BLaER1 (cell line): ENCODE data around the gene MGP.

Source experiments
- H3K27ac ChIP-seq: shearing (Covaris generic); formaldehyde crosslinking; 2 replicates; pipeline ENCODE4 v1.8.1; 2022
- H3K27me3 ChIP-seq: shearing (Covaris generic); formaldehyde crosslinking; 2 replicates; pipeline ENCODE4 v1.8.1; 2022
- H3K36me3 ChIP-seq: shearing (Covaris generic); formaldehyde crosslinking; 2 replicates; pipeline ENCODE4 v1.8.1; 2022
- H3K4me1 ChIP-seq: shearing (Covaris generic); formaldehyde crosslinking; 2 replicates; pipeline ENCODE4 v1.8.1; 2022
- H3K4me2 ChIP-seq: shearing (Covaris generic); formaldehyde crosslinking; 2 replicates; pipeline ENCODE4 v1.8.1; 2022
- H3K4me3 ChIP-seq: shearing (Covaris generic); formaldehyde crosslinking; 2 replicates; pipeline ENCODE4 v1.8.1; 2022
- H3K9ac ChIP-seq: shearing (Covaris generic); formaldehyde crosslinking; 2 replicates; pipeline ENCODE4 v1.8.1; 2022
- H3K9me3 ChIP-seq: shearing (Covaris generic); formaldehyde crosslinking; 2 replicates; pipeline ENCODE4 v1.8.1; 2022
- H4K20me1 ChIP-seq: shearing (Covaris generic); formaldehyde crosslinking; 2 replicates; pipeline ENCODE4 v1.8.1; 2022
- Cebpa-rat ChIP-seq: shearing (Covaris generic); IDR thresholded peaks from 2 replicates; pipeline ENCODE4 v1.8.1; 2022

MGP gene

DNA sequence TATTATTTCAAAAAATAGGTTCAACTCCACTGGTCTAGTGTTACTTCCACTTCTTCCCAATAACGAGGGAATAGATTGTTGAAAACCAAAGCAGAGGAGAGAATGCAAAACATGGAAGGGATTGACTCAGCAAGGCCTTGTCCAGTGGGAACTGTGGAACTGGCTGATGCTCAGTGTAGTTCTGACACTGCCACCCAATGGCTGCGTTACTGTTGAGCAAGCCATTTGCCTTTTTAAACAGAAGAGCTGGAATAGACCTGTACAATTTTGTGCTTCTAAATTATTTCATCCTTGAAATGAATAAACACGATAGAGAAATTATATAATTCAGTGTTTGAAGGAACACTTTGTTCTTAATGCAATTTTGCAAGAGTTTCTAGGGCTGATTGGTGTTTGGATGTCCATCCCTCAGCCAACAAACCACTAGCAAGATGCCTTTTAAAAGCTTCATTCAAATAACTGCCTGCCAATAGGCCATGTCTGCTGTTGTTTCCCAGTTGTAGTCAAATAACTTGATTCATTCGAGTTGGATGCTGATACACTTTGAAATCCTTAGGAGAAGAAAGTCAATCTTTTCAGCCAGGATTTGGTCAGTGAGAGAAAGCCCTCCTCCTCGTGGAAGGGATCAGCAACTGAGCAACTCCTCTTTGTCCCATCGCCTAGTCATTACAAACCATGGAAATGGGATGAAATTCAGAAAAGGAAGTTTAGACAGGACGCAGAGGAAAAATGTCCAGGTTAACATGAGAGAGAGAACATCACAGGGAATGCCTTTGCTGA is 7.3 kb upstream of the MGP start:
- H3K9me3 ChIP-seq: no peaks in the 10 kb centered on the region
- no peaks in the 10 kb centered on the region for H3K36me3 ChIP-seq
- no peak overlapping the region for H3K27ac ChIP-seq
- TF ChIP-seq Cebpa-rat: no peak
- no peak overlapping the region for H3K4me3 ChIP-seq
- H3K4me1 ChIP-seq: no peaks in the 10 kb centered on the region
- no peaks in the 10 kb centered on the region for H3K27me3 ChIP-seq
- H3K4me2 ChIP-seq: no peak overlapping the region
- no peak overlapping the region for H3K9ac ChIP-seq
- H4K20me1 ChIP-seq: no peaks in the 10 kb centered on the region

DNA sequence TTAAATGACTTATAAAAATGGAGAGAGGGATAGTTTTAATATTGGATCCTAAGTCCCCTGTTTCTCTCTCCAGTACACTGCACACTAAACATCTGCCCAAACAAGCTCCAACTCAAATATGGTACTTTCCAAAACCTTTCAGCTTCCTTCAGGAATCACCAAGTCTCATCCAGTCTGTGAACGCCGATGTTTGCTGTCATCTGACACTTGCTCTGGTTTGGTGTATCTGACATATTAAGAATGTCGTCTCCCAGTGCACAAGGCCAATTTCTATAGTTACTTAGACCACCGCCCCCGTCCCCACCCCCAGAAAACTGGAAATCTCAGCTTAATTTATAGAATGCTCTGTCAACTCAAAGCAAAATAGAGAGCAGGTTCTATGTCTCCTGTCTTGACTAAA is 5.0 kb upstream of the MGP start:
- no peak for TF ChIP-seq Cebpa-rat
- H3K9ac ChIP-seq: no peak overlapping the region
- H3K9me3 ChIP-seq: no peaks in the 10 kb centered on the region
- H3K27me3 ChIP-seq: no peaks in the 10 kb centered on the region
- no peak overlapping the region for H3K4me2 ChIP-seq
- no peaks in the 10 kb centered on the region for H3K4me1 ChIP-seq
- no peaks in the 10 kb centered on the region for H4K20me1 ChIP-seq
- no peak overlapping the region for H3K27ac ChIP-seq
- H3K4me3 ChIP-seq: no peak overlapping the region
- no peaks in the 10 kb centered on the region for H3K36me3 ChIP-seq

DNA sequence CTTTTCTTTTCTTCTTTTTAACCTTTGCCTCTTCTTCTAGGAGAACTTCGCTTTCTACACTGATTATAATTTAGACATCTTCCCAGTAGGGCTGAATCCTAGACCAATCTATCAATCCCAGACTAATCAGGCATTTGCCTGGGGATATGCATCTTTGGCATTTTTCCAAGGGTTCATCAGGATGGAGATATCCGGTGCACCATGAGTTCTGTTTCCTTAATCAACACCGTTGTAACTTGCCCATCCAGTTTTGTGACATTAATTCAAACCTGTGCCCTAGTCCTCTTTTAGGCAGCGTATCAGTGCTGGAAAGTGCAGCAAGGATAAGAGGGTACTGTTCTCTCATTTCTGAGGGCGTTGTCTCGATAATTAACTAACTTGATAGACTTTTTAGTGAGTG is 617 bp upstream of the MGP start:
- no peaks in the 10 kb centered on the region for H3K27me3 ChIP-seq
- no peak overlapping the region for H3K4me3 ChIP-seq
- no peaks in the 10 kb centered on the region for H3K36me3 ChIP-seq
- no peak overlapping the region for H3K4me2 ChIP-seq
- H3K9me3 ChIP-seq: no peaks in the 10 kb centered on the region
- H4K20me1 ChIP-seq: no peaks in the 10 kb centered on the region
- H3K9ac ChIP-seq: no peak overlapping the region
- no peak overlapping the region for H3K27ac ChIP-seq
- no peak for TF ChIP-seq Cebpa-rat
- H3K4me1 ChIP-seq: peaks cover 26% of the 10 kb centered on the region

DNA sequence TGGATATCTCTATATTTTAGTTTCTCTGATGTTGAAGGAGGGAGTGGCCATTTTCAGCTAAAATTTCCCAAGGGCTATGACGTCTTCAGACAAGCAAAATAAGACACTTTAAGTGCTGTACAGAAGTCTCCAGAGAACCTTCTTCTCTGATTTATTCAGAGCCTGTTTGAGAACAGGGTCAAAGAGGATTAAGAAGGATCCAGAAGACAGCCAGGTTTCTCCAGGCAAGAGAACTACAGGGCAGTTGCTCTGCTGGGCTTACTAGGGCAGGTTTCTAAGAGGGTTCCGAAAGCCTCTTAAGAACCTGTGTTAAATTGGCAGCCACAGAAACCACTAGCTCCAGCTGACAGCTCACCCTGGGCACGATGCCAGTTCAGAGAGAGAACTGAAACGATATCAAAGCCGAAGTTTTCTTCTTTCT is 1.2 kb downstream of the MGP start:
- peaks cover 35% of the 10 kb centered on the region for H3K4me1 ChIP-seq
- no peak overlapping the region for H3K27ac ChIP-seq
- no peak overlapping the region for H3K9ac ChIP-seq
- H3K36me3 ChIP-seq: no peaks in the 10 kb centered on the region
- H3K4me2 ChIP-seq: peak overlapping the region; percentile 67
- H4K20me1 ChIP-seq: no peaks in the 10 kb centered on the region
- no peak for TF ChIP-seq Cebpa-rat
- H3K9me3 ChIP-seq: no peaks in the 10 kb centered on the region; the same call in 1 of the 2 replicates
- no peak overlapping the region for H3K4me3 ChIP-seq
- no peaks in the 10 kb centered on the region for H3K27me3 ChIP-seq

DNA sequence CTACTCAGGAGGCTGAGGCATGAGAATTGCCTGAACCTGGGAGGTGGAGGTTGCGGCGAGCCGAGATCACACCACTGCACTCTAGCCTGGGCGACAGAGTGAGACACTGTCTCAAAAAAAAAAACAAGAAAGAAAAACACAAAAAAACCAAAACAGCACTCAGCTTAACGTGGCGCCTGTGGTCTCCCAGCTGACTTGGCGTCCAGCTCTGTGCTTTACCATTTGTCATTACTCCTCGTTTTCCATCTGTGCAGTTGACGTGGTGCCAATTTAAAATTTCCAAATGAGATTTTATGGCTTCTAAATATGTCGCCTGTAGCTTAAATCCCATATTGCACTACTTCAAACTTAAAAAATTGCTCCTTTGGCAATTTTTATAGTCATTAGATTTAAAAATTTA is 2.0 kb downstream of the MGP start:
- Histone ChIP-seq H3K27me3 (no peaks in the 10 kb centered on the region), H3K36me3 (no peaks in the 10 kb centered on the region), H3K4me3 (no peak overlapping the region), H3K4me1 (peaks cover 35% of the 10 kb centered on the region), H3K9me3 (no peaks in the 10 kb centered on the region; the same call in 1 of the 2 replicates), H3K9ac (no peak overlapping the region), H4K20me1 (no peaks in the 10 kb centered on the region), H3K4me2 (peak overlapping the region; percentile 67), H3K27ac (no peak overlapping the region)
- no peak for TF ChIP-seq Cebpa-rat

DNA sequence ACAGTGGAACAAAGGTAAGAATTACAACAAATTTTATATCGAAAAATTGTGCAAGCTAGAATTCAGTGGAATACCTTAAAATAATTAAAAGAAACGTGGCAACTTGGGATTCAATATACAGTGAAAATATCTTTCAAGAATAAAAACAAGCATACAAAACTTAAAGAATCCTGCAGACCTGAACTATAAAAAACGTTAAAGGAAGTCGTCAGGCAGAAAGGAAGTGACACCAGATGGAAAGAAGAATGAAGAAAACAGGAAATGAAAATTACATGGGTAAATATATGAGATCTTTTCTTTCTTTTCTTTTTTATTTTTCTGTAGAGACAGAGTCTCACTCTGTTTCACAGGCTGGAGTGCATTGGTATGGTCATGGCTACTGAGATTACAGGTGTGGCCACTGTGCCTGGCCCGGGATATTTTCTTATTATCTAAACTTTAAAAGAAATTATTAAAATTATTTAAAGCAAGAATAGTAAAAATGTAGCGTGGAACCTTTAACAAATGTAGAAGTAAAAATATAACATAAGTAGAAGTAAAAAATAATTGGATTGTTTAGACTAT is 4.7 kb downstream of the MGP start:
- 0 out of 2 replicates have a peak overlapping the region, but pooled peaks have one; percentile 36 for H3K27ac ChIP-seq
- H3K9ac ChIP-seq: no peak overlapping the region
- peaks cover 35% of the 10 kb centered on the region for H3K4me1 ChIP-seq

DNA sequence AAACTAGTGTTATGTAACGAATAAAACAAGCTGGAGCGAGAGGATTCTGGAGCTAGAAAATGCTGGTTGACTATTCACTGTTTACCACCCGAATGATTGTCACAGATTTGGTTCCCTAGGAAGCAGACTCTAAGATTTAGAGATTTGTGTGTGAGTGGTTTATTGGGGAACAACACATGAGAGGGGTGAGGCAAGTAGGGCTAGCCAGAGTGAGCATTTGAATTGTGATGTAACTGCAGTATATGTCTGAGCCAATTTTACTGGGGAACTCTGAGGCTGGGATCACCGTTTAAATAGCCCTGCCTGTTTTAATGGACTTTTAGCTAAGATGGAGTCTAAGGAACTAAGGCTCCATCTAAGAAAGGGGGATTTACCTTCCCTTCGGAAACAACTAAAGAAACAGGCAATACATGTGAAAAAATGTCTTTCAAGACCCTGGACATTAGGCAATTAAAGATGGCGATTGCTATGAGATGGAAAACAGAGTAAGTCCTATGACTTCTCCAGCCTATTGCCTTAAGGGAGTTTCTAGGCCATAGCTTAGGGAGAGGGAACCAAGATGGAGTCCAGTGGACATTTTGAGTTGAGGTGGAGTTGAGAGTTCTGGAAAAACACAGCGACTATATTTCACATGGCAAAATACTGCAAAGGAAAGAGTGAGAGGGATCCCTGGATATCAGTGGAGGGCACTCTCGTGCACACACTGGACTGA is 6.3 kb downstream of the MGP start:
- Histone ChIP-seq H3K9ac (no peak overlapping the region), H3K36me3 (no peaks in the 10 kb centered on the region), H3K4me1 (peaks cover 24% of the 10 kb centered on the region), H4K20me1 (no peaks in the 10 kb centered on the region), H3K27me3 (no peaks in the 10 kb centered on the region), H3K4me2 (no peak overlapping the region), H3K4me3 (no peak overlapping the region), H3K9me3 (no peaks in the 10 kb centered on the region; the same call in 1 of the 2 replicates), H3K27ac (no peak overlapping the region)
- TF ChIP-seq Cebpa-rat: no peak

More for the DNA sequence above, 4.7 kb downstream of the MGP start:
- no peaks in the 10 kb centered on the region for H4K20me1 ChIP-seq
- no peaks in the 10 kb centered on the region for H3K27me3 ChIP-seq
- H3K36me3 ChIP-seq: no peaks in the 10 kb centered on the region
- no peak overlapping the region for H3K4me3 ChIP-seq
- no peak for TF ChIP-seq Cebpa-rat
- H3K9me3 ChIP-seq: no peaks in the 10 kb centered on the region; the same call in 1 of the 2 replicates
- peak overlapping the region; percentile 54 for H3K4me2 ChIP-seq

DNA sequence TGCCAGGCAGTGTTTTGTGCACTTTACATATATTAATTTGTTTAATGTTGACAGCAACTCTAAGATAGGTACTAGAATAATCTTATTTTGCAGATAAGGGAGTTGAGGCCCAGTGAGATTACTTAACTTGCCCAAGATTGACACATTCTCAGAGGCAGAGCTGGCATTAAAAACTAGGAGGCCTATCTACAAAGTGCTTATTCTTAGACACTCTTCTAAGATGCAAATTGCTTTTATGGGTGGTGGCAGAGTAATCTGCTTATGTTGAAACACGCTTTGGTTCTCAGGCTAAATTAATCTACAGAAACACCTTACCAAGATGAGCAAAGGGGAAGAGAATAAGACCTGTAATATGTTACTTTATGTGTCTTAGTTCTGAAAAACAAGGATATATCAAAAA is 7.2 kb downstream of the MGP start:
- H3K27me3 ChIP-seq: no peaks in the 10 kb centered on the region
- H3K36me3 ChIP-seq: no peaks in the 10 kb centered on the region
- H3K4me2 ChIP-seq: no peak overlapping the region
- H3K27ac ChIP-seq: no peak overlapping the region
- no peak overlapping the region for H3K9ac ChIP-seq
- no peaks in the 10 kb centered on the region for H4K20me1 ChIP-seq
- TF ChIP-seq Cebpa-rat: no peak
- H3K9me3 ChIP-seq: no peaks in the 10 kb centered on the region; the same call in 1 of the 2 replicates
- H3K4me1 ChIP-seq: peaks cover 15% of the 10 kb centered on the region
- H3K4me3 ChIP-seq: no peak overlapping the region

DNA sequence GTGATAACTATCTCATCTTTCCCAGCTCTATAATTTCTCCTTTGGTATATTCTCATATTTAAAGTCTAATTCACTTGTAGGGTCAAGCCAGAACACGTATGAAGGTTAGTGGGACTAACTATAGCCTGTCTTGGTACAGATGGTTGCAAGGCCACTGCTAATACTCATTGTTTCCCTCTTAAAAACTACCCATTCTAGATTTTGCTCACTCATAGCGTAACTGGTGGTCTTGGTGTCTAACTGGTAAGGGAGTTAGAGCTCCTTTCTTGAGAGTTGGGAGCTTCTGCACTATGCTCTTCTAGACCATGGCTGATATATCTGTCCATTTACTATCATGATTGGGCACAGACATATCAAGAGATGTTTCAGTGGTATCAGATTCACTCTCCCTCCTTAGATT is 8.8 kb downstream of the MGP start:
- no peaks in the 10 kb centered on the region for H3K27me3 ChIP-seq
- H4K20me1 ChIP-seq: no peaks in the 10 kb centered on the region
- no peak overlapping the region for H3K4me2 ChIP-seq
- H3K4me1 ChIP-seq: peaks cover 10% of the 10 kb centered on the region
- TF ChIP-seq Cebpa-rat: no peak
- H3K9ac ChIP-seq: no peak overlapping the region
- no peaks in the 10 kb centered on the region; the same call in 1 of the 2 replicates for H3K9me3 ChIP-seq
- H3K27ac ChIP-seq: no peak overlapping the region
- H3K36me3 ChIP-seq: no peaks in the 10 kb centered on the region
- no peak overlapping the region for H3K4me3 ChIP-seq

DNA sequence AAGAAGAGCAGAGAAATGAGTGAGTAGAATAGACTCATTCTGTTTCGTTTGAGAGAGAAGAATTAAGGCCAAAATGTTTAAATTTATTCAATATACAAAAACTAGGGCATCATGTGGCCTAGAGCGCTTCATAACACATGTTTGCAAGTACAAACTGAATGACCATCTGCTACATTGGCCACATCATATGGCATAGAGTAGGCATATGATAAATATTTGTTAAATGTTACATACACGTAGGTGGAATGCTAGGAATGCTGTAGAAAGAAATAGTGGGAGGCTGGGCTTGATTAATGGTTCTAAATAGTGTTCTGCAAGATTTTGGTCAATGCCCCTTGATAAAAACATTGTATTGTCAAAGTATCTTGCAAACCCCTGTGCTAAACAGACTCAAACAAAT is 10.8 kb downstream of the MGP start:
- Histone ChIP-seq H4K20me1 (no peaks in the 10 kb centered on the region), H3K27me3 (no peaks in the 10 kb centered on the region), H3K27ac (no peak overlapping the region), H3K4me2 (no peak overlapping the region), H3K4me3 (no peak overlapping the region), H3K4me1 (no peaks in the 10 kb centered on the region), H3K9me3 (no peaks in the 10 kb centered on the region), H3K36me3 (no peaks in the 10 kb centered on the region), H3K9ac (no peak overlapping the region)
- no peak for TF ChIP-seq Cebpa-rat
